GM19099 (cell line): ENCODE data around the gene ARF3.

Source experiments
- POLR2A ChIP-seq: IDR thresholded peaks from 3 replicates; pipeline ENCODE4 v1.6.1; 2011; ENCODE audit warnings: low read depth; ENCODE audit not compliant: insufficient read length; ENCODE audit errors: extremely low read depth

ARF3 gene

GRCh38 chr12:48958049-48958388 is 732 bp upstream of the ARF3 start:
- no peak for TF ChIP-seq POLR2A

- TF ChIP-seq POLR2A: no peak
Measured at GRCh38 chr12:48956279-48957140, 777 bp downstream of the ARF3 start.

GRCh38 chr12:48954841-48955501 is 2.3 kb downstream of the ARF3 start:
- no peak for TF ChIP-seq POLR2A

GRCh38 chr12:48954061-48954460 is 3.2 kb downstream of the ARF3 start:
- no peak for TF ChIP-seq POLR2A

- TF ChIP-seq POLR2A: no peak
Measured at GRCh38 chr12:48952691-48953090, 4.6 kb downstream of the ARF3 start.

- TF ChIP-seq POLR2A: no peak
Measured at GRCh38 chr12:48947727-48948126, 9.6 kb downstream of the ARF3 start.

- TF ChIP-seq POLR2A: no peak
Measured at GRCh38 chr12:48946943-48947342, 10.3 kb downstream of the ARF3 start.

GRCh38 chr12:48946205-48946604 is 11.1 kb downstream of the ARF3 start:
- no peak for TF ChIP-seq POLR2A

- no peak for TF ChIP-seq POLR2A
Measured at GRCh38 chr12:48943221-48943620, 14.1 kb downstream of the ARF3 start.

- TF ChIP-seq POLR2A: no peak
Measured at GRCh38 chr12:48940181-48940580, 17.1 kb downstream of the ARF3 start.

- no peak for TF ChIP-seq POLR2A
Measured at GRCh38 chr12:48938805-48939204, 18.5 kb downstream of the ARF3 start.

- TF ChIP-seq POLR2A: no peak
Measured at GRCh38 chr12:48937170-48937569, 20.1 kb downstream of the ARF3 start.

GRCh38 chr12:48936379-48936979 is 20.8 kb downstream of the ARF3 start:
- no peak for TF ChIP-seq POLR2A

GRCh38 chr12:48934312-48934706 is 23.0 kb downstream of the ARF3 start:
- no peak for TF ChIP-seq POLR2A

- TF ChIP-seq POLR2A: no peak
Measured at GRCh38 chr12:48933664-48934311, 23.5 kb downstream of the ARF3 start.
